GM10248 (cell line): ENCODE results near the gene MACF1.
A peak's percentile ranks its signal among the peaks of the same experiment; 100 is the strongest.

Source experiments
- CTCF ChIA-PET: fragments of 300-600 bp; sonication (Branson Sonifier 250); formaldehyde crosslinking; extraction: SDS; loops from one replicate; lab custom pipeline; 2021; ENCODE audit warnings: antibody characterized with exemption; lab: Yijun Ruan, JAX
- POLR2A ChIA-PET: fragments of 350-650 bp; sonication (Branson Sonifier 250); formaldehyde crosslinking; extraction: SDS; loops from one replicate; lab custom pipeline; 2020; ENCODE audit warnings: antibody characterized with exemption; lab: Yijun Ruan, JAX
- DNase-seq: peaks from one replicate; pipeline ENCODE4 v3.0.0; 2012; ENCODE audit errors: extremely low spot score
- CTCF ChIP-seq: IDR thresholded peaks from 2 replicates; pipeline ENCODE4 v1.5.1; 2012; ENCODE audit warnings: mild to moderate bottlenecking, low read depth; ENCODE audit errors: extremely low read depth, missing control alignments, control extremely low read depth

MACF1 gene

GRCh38 chr1:39317111-39317510 lies 112.6 kb downstream of the MACF1 start:
- ChIA-PET CTCF (interaction anchor here (0.8 to 3.9 kb wide), 6 partner anchors 12 to 131 kb away, joined by 3 to 13 read pairs (median 4); no protein-coding TSS in a partner anchor), POLR2A (no interaction called here)
- no peak for DNase-seq
- no peak for TF ChIP-seq CTCF

GRCh38 chr1:39317910-39318633 lies 113.6 kb downstream of the MACF1 start:
- ChIA-PET POLR2A (no interaction called here), CTCF (interaction anchor here (0.8 to 3.9 kb wide), 9 partner anchors 9 to 221 kb away, joined by 3 to 13 read pairs (median 4); no protein-coding TSS in a partner anchor)
- TF ChIP-seq CTCF = no peak
- no peak for DNase-seq

GRCh38 chr1:39321979-39322378 lies 117.5 kb downstream of the MACF1 start:
- DNase-seq = peak; percentile 19
- POLR2A ChIA-PET = no interaction called here
- CTCF ChIA-PET = interaction anchor here (1.0 to 1.5 kb wide), 3 partner anchors 11 to 130 kb away, joined by 3 to 4 read pairs (median 3); no protein-coding TSS in a partner anchor
- no peak for TF ChIP-seq CTCF

GRCh38 chr1:39322431-39322830 lies 117.9 kb downstream of the MACF1 start:
- ChIA-PET CTCF (interaction anchor here (1.4 kb wide), 1 partner anchor 10 kb away, joined by 3 read pairs; no protein-coding TSS in a partner anchor), POLR2A (no interaction called here)
- no peak for TF ChIP-seq CTCF
- DNase-seq = no peak

- no peak for TF ChIP-seq CTCF
- ChIA-PET POLR2A (no interaction called here), CTCF (no interaction called here)
- no peak for DNase-seq
Observed at GRCh38 chr1:39324888-39325287, 120.4 kb downstream of the MACF1 start.

- ChIA-PET POLR2A (no interaction called here), CTCF (interaction anchor here (0.6 to 1.4 kb wide), 4 partner anchors 14 to 228 kb away, joined by 3 to 5 read pairs (median 3); no protein-coding TSS in a partner anchor)
- no peak for TF ChIP-seq CTCF
- DNase-seq = no peak
Observed at GRCh38 chr1:39326836-39327235, 122.3 kb downstream of the MACF1 start.
